GM21786 (cell line): ENCODE data around the gene TCP11.

Experiments used
- ATAC-seq: cut with Tn5 transposase; IDR thresholded peaks from one replicate; pipeline ENCODE4 v1.9.1; 2021; ENCODE audit not compliant: unreplicated experiment

TCP11 gene

DNA sequence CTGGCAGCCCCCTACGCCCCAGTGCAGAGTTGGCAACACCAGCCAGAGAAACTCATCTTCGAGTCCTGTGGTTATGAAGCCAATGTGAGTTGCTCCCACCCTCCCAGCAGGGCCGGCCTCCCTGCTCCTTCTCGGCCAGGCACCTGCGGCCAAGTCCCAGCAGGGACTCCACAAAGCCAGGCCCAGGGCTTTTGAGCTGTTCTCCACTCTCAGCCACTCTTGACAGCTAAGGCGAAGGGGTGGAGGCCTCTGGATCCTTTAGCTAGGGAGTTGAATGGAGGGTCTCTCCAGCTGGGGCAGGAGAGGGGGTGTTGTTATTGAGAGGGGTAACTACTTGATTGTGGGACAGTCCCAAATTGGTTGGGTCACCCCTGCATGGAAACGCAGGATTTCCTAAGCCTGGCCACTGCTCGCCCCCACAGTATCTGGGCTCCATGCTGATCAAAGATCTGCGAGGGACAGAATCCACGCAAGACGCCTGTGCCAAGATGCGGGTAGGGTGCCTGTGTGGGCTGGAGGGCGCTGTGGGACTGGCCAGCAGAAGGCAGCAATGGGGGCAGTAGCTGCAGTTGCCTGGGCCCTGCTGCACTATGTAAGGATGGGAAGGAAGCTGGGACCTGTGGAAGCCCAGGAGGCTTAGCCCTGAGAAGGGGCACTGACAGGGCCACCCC lies 58.3 kb downstream of the TCP11 start:
- ATAC-seq: no peak

DNA sequence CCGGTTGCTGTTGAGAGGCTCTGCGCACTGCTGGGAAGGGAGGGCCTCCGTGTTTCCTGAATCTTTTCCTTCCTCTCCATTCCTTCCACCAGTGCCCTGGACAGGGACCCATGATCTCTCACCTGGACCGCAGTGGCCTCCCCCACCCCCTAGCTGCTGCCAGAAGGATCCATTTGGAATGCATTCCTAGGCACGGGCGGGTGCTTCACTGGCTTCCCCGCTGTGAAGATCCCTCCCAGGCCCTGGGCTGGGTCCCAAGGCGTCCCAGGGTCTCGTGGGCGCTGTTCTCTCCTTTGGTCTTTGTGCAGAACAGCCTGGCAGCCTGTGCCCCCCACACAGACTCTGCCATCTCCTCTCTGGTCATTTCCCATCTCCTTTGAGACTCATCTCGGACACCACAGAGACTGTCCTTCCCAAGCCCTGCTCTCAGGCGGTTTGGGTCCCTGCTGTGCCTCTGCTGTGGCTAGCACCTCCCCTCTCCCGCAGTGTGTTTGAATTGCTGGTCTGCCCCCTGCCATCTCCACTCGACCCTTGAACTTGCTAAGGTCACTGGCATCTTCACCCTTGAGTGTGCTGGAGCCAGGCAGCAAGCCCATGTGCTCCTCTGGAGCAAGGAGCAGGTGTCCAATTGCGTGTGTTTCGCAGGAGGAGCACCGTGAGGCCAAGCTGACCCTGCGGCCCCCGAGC lies 59.0 kb downstream of the TCP11 start:
- ATAC-seq: no peak

GRCh38 chr6:35081426-35081851 lies 59.7 kb downstream of the TCP11 start:
- ATAC-seq: no peak

GRCh38 chr6:35080821-35081425 lies 60.2 kb downstream of the TCP11 start:
- ATAC-seq: no peak

- no peak for ATAC-seq
These were observed 61.0 kb downstream of the TCP11 start for GRCh38 chr6:35080016-35080680.

DNA sequence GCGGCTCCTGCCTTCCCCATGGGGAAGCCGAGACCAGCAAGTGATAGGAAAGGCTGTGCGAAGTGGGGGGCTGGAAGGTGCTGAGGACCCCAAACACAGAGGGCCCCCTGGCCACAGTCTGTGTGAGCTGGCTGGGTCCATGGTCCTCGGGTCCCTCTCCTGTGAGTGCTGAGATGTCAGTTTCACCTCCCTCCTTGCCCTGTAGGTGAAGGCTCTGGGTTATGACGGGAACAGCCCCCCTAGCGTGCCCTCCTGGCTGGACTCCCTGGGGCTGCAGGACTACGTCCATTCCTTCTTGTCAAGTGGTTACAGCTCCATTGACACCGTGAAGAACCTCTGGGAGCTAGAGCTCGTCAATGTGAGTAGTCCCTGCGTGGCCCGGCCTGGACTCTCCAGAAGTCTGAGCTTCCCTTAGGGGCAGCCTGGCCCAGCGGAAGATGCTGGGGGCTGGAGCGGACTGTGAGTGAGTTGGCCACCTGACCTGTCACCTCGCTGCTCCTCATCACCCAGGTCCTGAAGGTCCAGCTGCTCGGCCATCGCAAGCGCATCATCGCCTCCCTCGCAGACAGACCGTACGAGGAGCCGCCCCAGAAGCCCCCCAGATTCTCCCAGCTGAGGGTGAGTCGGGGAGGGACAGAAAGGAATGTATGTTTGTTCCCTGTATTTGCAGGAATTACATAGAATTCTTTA lies 61.7 kb downstream of the TCP11 start:
- ATAC-seq: no peak

- ATAC-seq: no peak
These were observed 62.2 kb downstream of the TCP11 start for GRCh38 chr6:35078896-35079295.

DNA sequence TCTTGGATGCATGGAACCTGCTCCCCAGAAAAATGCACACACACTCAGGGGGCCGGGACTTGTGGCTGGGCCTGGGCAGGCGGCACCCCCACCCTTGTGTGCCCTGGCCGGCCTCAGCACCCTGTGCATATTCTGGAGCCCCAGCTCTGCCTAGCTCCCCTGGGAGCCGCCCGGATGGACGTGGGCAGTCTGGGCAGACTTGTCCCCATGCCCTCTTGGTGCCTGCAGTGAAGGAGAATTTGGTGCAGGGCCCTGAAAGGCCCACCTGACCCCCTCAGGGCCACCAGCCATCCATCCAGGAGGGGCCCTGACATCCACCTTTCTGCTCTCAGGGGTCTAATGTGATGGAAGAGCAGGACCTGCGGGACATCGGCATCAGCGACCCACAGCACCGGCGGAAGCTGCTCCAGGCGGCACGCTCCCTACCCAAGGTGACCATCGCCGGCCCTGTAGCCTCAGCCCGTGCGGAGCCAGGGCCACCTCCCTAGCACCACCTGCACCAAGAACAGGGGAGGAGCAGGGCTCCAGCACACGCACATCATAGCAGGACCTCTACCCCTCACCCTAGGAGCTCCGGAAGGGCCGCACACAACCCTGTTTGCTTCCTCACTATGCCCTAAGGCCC lies 62.8 kb downstream of the TCP11 start:
- no peak for ATAC-seq

- no peak for ATAC-seq
These were observed 63.4 kb downstream of the TCP11 start for GRCh38 chr6:35077713-35078105.

GRCh38 chr6:35076997-35077712 lies 64.0 kb downstream of the TCP11 start:
- ATAC-seq: no peak

GRCh38 chr6:35073766-35074471 lies 67.2 kb downstream of the TCP11 start:
- ATAC-seq: no peak

- no peak for ATAC-seq
These were observed 67.9 kb downstream of the TCP11 start for GRCh38 chr6:35073211-35073610.

- ATAC-seq: no peak
These were observed 68.5 kb downstream of the TCP11 start for GRCh38 chr6:35072698-35073055.

DNA sequence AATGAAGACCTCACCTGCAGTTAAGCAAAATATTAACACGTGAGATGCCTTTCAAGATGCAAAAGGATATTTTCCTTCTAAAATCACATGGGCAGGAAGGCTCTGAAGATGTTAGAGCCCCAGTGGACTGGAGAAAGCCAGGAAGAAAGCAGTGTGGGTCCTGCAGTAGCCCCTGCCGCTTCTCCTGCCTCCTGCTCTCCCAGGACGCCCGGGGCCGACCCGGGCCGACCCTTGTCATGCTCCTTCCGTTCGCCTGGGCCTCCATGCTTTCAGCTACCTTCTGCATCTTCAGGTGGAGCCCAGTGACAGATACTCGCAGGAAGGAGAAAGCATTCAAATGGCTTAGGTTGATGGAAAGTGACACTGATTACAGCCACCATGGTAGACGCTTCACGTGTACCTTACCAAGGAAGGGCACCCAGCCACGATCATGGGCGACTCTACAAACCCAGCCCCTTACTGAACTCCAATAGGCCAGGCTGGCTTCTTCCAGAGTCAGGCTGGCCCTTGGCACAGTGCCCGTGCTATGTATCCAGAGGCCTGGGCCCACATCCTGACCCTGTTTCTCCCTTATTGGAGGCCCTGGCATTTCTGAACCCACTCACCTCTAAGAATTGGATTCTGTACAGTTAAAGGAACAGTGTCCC lies 69.0 kb downstream of the TCP11 start:
- ATAC-seq: no peak

GRCh38 chr6:35071347-35071994 lies 69.7 kb downstream of the TCP11 start:
- ATAC-seq: no peak

DNA sequence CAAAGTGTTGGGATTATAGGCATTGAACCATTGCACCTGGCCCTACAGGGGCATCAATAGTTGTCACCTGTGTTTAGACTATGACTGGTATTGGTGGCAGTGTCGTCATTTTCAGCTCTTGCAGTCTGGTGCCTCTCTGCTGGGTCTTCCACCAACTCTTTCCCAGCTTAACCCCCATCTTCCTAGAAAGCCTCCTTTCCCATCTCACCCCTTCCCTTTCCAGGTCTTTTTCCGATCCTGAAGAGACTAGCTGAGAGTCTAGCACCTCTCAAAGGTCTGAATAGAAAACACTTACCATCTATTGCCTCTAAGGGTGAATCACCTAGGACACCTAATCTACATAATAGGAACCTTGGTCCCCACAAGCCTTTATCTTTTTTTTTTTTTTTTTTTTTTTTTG lies 71.0 kb downstream of the TCP11 start:
- no peak for ATAC-seq

DNA sequence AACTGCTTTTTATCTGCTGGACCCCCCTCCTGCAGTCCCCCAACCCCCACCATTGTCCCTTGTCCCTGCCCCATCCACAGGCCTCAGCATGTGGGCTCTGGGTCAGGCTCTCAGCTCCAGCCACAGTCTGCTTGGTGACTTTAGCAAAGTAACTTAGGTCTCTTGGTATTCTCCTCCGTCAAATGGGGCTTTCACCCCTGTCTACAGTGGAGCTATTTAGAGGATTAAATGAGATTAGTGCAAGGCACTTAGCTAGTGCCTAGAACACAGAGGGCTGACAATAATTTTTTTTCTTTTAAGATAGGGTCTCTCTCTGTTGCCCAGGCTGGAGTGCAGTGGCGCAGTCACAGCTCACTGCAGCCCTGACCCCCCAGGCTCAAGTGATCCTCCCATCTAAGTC lies 71.9 kb downstream of the TCP11 start:
- no peak for ATAC-seq

GRCh38 chr6:35068644-35069043 lies 72.5 kb downstream of the TCP11 start:
- no peak for ATAC-seq

DNA sequence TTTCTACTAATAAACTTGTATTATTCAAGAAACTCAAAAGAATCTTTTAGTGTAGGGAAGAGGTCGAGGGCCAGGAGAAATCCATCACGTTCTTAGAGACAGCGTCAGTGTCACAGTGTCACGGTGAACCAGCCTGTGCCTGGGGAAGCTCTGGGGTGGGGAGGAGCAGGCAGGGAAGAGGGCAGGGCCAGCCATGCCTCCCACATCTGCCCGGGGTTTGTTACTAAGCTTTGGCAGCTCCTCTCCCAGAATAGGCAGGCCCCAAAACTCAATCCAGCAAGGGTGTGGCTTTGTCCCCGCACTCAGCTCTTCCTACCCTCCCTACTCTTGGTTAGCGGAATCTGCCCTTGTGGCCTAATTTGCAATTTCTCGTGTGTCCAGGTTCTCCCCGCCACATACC lies 72.9 kb downstream of the TCP11 start:
- no peak for ATAC-seq
